Measurements from ENCODE around the gene TMEM218. TPM values are rescaled to one million over a fixed set of nuclear protein-coding genes. Genes with fewer than 3 reads are reported as not detected.

The TMEM218 gene
- total RNA-seq, 1 donor from 2014 or later, result 19.6 TPM

DNA sequence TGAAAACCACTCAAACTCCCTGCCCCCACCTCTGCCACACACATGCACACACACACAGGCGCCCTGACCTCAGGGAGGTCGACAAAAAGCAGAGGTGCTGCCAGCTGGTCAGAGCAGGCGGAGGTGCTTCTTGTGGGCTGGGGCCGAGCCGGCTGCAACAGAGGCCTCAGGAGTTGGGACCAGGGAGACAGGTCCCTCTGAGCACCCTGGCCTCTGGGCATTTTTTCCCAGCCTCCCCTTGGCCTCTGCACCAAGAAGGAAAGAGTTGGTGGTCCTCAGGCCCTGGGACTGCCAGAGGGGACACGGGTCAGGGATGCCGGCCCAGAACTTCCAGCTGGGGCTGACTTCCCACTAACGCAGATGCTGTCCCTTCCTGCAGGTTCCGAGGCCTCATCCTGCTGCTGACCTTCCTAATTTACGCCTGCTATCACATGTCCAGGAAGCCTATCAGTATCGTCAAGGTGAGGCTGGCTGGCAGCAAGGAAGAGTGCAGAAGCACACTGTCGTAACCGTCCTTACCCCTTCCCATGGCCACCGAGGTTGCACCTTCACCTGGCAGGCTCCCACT is 35.0 kb downstream of the TMEM218 start:
- no peak for DNase-seq (ENCODE audit: low read depth, low spot score)

DNA sequence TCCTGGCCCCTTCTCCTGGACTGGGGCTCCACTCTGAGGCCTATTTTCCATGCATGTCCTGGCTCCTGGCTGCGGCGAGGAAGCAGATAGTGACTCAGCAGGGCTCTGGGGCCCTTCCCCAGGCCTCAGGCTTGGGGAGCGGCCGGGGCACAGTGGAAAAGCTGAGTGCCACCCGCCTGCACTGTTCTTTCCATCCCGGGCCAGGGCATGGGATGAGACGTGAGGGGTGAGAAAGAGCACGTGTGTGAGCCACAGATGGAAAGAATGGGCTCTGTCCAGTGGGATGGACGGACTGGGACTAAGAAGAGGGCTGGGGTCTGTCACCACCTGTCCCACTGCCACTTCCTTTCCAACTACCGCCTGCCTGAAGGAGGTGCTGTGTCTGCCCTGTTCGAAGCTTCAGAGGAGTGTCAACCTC is 35.5 kb downstream of the TMEM218 start:
- no peak for DNase-seq (ENCODE audit: low read depth, low spot score)

DNA sequence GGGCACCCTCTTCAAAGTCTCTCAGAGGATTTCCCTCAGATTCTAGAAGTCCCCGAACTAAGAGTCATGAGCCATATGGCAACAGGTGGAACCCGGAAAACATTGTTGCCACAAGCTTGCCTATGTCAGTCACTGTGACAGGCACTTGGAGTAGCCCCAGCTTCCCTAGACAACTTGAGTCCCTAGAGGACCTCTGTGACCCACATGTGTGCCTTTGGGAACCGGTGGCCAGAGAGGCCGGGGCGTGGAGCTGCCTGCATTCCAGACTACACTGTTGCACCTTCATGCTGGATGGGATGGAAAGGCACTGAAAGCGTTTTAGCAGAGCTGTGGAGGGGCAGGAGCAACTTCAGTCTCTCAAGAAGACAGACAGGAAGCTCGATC is 36.2 kb downstream of the TMEM218 start:
- DNase-seq (ENCODE audit: low read depth, low spot score), result no peak

DNA sequence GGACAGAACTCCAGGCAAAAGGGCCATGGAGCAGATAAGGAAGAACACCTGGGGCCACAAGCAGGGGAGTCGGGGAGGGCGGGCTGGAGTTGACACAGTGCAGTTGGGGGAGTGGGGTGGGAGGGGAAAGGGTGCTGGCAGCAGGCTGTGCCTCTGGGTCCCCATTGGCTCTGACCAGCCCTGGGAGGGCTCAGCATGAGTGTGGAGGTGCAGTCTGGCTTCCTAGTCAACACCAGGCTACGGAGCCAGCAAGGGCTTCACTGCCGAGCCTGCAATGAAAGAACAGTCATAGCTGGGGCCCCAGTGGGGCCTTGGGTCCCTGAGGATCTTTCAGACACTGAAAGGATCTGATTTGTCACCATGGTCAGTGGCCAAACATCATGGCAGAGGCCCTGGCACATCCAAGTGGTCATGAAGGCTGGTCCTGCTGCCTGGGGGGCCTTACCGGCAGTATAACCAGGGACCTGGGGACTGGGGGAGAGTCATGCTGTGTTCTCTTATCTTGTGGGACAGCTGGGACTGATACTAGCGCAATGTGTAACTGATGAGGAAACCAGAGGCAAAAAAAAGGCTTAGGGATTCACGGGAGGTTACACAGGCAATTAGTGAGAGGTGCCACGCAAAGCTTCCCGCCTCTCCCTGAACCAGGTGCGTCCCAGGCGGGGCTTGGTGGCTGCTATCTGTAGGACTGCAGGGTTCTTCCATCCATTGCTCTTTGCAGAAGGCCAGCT is 36.8 kb downstream of the TMEM218 start:
- no peak for DNase-seq (ENCODE audit: low read depth, low spot score)

DNA sequence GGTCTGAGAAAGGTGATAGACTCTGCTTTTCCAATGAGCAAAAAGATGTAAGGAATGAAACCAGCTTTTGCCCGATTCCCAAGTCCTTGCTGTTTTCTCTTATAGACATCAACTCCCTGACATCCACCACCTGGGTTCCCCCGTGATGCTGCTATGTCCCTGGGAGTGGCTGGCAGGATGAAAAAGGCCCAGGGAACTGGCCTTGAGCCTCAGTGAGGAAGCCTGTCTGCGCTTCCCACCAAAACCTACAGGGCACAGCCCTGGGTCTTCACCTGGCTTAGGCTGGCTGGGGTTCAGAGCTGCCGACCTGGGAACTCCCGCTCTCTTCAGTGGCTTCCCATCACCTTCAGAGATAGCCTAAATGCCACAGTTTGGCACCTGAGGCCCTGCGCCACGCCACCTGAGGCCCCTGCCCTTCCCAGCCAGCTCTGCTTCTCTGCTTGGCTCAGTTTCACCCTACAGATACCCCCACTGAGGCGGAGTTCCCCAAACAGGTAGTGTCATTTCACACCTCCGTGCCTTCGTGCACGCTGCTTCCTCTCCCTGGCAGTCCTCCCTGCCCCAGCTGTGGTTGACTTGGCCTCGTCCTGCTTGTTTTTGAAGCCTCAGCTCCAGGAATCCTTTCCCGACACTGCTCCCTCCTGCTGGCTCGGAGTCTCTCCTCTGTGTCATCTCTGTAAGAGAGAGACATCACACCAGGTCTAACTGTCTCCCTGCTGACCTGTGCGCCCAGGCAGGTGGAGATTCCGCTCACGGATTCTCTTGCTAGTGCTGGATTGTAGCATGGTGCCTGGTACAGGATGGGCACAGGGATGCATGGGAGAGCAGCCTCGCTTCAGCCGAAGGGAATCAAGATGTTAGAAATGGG is 37.6 kb downstream of the TMEM218 start:
- DNase-seq (ENCODE audit: low read depth, low spot score), result no peak

DNA sequence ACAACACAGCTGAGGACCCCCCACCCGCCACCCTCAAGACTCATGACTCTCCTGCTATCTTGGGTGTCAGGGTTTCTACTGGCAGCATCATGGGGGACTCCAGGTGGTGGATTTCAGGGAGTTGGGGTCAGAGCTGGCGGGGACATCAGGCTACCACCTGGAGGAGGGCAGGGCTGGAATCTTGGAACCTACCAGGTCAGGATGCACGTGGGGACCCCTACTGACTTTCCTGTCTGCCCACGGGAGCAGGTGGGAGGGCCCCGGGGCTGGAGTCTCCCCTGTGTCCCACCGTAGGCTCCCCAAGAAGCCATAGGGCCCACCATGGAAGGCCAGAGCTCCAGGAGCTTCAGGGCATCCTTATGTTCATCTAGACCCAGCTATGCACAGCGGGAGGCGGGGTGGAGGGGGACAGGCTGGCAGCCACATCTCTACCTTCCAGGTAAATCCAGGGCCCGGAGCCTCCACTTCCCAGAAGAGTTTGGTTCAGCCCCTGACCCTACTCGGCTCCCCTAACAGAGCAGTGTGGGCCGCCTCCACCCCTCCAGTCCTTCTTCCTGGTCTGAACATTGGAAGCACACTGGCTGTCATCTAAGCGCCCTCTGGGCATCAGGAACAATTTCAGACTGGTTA is 38.4 kb downstream of the TMEM218 start:
- DNase-seq (ENCODE audit: low read depth, low spot score), result no peak

DNA sequence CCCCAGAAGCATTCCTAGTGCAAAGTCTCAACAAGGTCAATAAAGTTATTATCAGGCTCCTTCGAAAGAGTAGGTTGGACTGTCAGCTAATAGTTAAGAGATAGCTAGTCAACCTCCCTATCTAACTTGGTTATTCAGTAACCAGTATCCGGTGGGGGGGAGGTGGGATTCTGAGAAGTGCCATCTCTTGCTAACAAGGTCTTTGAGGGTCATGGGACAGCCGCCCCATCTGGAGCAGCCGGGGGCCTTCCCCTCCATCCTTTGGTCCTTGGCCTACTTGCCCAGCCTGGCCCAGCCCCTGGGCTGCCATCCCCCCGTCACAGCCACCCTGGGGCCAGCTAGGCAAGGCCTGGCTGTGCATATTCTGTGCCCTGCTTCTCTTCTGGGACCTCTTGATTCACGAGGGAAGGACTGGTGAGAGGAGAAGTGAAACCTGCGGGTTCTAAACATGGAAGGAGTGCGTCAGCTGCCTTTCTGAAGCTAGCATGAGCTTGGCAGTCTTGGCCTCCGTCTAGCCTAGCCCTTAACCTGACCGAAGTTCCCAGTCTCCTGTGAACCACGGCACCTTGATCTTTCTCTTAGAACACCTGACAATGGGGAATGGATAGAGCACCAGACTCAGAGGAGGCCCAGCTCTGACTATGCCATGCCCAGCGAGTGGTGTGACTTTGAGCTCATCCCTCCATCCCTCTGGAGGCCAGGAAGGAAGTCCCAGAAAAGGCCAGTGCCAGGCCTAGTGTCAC is 39.0 kb downstream of the TMEM218 start:
- no peak for DNase-seq (ENCODE audit: low read depth, low spot score)

DNA sequence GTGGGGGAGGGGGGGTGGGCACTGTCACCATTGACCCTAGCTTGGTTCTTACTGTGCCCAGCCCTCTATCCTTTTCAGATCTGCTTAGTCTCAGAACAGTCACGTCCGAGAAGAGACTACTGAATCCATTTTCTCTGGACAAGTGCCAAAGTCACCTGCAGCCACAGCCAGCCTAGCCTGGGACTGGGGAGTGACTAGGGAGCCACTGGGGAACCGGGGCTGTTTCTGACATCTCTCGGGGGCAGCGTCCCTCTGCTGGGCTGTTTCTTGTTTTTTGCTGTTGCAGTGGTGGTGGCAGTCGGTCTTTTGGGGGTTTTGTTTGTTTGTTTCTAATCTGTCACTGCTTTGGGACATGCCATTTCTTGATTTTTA is 39.6 kb downstream of the TMEM218 start:
- no peak for DNase-seq (ENCODE audit: low read depth, low spot score)

DNA sequence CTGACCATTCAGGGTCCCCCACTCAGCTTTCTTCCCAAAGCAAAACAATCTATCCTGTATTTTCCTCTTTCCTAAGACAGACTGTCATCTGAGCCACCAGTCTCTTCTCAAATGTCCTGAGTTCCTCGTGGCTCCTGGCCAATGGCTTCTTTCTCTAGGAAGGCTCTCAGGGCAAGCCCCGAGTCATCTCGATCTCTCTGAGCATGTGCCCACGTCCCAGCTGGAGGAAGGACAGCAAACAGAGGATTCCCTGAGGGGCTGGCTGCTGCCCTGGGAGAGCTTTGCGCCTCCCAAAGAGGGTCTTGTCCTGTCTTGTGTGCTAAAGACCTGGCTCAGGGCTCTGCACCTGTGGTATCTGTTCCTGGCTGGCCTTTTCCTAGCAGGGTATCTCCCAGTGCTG is 40.0 kb downstream of the TMEM218 start:
- DNase-seq (ENCODE audit: low read depth, low spot score), result no peak

DNA sequence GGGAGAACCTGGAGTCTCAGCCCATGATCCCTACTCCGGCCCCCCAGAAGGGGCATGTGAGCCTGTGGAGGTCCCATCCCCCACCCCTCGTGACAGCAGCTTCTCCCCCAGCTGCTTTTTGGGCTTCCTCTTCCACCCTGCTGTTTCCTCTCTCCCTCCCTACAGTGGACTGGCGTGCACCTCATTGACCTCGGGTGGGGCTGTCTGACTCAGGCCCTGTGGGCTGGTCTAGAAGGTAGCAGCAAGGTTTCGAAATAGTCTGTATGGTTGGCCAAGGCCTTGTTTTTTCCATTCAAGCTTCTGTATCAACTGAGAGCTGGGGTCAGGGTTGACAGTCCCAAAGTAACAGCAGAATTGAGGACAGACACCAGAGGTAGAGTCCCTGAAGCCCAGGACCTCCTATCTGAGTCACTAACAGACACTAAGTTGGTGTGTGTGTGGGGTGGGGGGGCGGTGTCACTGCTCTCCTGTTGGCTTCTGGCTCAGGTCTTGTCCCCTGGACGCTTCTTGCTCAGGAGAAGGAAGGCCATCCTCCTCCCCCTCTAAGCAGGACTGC is 40.6 kb downstream of the TMEM218 start:
- DNase-seq (ENCODE audit: low read depth, low spot score), result no peak

DNA sequence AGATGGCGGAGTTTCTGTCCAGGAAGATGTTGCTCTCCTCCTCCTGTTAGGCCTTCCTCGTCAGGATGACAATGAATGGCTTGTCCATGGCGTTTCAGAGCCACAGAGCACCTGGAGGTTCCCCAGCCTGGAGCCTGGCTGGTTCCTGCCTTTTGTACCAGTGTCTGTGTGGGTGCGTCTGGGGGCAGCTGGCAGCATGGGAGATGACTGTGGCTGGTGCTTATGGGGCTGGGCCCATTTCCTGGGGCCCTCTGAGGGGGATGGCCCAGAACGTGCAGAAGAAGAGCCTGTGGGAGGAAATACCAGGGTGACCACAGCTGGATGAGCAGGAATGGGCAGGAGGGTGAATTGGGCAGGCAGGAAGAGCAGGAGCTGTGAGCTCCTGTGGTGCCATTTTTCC is 41.6 kb downstream of the TMEM218 start:
- DNase-seq (ENCODE audit: low read depth, low spot score), result no peak

DNA sequence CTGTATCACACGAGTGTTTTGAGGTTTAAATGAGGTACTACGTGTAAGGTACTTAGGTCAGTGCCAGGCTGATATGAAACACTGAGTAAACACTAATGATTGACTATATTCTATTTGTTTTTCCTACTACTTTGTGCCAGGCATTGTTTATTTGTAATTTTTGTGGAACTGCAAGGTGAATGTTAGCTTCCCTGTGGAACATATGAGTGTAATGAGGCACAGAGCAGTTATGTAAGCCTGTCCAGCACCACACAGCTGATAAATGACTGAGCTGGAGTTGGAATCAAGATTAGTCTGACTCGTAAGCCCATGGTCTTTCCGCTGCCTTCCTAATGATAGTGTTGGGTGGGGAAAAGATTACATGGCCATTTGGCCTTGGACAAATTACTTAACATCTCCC is 42.4 kb downstream of the TMEM218 start:
- no peak for DNase-seq (ENCODE audit: low read depth, low spot score)

DNA sequence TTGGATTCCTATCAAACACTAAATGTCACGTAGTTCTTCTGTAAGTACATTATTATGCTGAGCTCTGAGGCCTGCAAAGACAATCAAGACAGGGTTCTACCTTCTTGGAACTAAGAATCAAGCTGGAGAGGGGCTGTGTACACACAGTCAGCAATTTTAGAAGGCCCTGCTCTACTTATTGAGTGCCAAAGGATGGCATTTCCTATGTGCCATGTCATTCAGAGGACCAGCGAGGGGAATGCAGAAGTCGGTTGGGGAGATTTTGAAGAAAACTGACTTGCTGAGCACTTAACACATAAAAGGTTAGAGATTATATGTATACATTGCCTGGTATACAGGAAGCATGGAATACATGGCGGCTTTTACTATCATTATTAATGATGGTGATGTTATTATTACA is 43.1 kb downstream of the TMEM218 start:
- DNase-seq (ENCODE audit: low read depth, low spot score), result no peak

DNA sequence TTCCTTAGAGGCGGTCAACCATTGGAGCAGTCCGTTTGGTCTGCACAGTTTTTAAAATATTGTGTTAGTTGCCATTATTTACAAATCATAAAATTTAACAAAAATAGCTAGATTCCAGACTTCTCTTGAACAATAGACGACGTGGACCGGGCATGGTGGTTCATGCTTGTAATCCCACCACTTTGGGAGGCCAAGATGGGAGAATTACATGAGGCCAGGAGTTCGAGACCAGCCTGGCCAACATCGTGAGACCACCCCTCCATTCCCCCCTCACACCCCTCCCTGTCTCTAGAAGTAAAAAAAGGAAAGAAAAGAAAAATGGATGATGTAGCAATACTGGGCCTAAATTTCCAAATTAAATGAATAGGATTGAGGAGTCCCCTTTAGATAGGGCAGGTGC is 47.4 kb downstream of the TMEM218 start:
- no peak for DNase-seq (ENCODE audit: low read depth, low spot score)

DNA sequence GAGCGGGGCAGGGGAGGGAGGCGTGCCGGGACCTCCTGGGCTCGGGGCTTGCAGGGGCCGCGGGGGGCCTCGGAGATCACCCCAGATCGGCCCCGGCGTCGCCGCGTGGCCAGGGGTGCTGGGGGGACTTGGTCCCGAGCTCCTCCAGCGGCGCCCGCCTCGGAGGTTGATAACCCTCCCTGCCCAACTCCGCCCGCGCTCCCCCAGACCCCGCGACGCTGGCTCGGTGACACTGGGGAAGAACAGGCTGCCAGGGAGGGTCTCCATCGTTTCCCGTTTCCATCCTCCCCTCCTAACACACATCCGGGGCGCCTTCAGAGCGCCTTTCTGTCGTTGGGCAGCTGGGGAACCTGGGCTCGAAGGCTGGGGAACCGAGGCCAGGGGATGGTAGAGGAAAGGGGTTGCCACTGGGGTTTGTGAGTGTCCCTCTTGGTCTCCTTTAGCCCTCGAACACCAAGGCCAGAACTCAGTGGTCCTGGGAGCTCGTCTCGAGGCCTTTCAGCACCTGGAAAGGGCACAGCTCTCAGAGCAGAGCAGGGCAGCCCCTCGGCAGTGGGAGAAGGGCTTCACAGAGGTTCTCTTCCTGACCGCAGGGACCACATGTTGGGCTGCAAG is 47.9 kb downstream of the TMEM218 start:
- no peak for DNase-seq (ENCODE audit: low read depth, low spot score)

DNA sequence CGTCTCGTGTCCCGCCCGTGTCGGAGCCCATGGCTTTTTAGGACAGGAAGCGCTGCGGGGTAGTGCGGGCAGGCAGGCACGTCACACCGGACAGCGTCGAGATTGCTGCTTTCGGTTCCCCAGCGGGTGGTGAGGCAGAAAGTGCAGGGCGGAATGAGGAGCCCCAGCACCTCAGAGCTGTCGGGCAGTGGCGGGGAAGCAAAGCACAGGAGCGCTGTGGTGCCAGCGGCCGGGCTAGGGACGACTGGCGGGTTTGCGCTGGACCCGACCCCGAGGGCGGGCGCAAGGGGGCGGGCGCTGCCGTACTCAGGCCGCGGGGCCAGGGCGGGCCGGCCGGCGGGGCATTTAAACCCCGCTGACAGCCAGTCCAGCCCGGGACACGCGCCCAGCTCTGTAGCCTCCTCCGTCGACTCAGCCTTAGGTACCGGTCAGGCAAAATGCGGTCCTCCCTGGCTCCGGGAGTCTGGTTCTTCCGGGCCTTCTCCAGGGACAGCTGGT is 48.4 kb downstream of the TMEM218 start, which contains the start of gene SLC37A2:
SLC37A2 (plus strand) TSS at position 375 of the 498 bp plus-strand sequence; CDS start at position 438, 63 bp downstream.
- DNase-seq (ENCODE audit: low read depth, low spot score), result no peak

DNA sequence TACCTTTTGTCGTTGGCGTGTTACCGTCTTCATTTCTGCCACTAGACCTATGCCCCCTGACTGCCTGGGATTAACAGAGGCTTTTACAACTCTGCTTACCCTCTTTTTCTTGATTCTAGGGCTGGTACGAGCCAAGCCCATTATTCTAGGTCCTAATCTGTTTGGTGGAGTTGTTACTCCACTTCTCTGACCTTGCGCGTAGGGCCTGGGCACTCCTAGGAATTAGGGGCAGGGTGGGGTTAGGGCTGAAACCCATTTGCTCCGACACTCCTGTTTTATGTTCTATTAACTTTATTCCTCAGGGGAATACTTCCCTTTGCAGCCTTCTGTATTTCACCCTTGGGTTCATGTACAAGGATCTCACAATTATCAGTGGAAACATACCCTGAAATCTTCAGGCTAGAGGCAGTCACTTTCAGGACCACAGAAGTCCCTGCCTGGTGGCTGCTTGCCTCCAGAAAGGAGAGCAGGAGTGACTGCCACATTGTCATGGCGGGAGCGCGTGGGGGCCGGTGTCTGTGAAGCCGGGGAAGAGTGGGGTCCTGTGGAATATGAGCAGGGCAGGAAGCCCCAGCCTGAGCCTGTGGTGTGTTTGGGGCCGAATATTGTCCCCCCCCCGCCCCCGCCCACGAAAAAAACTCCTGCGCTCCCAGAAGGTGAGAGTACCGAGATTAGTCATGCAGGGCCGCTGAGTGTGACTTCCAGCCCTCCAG is 49.1 kb downstream of the TMEM218 start:
- no peak for DNase-seq (ENCODE audit: low read depth, low spot score)

DNA sequence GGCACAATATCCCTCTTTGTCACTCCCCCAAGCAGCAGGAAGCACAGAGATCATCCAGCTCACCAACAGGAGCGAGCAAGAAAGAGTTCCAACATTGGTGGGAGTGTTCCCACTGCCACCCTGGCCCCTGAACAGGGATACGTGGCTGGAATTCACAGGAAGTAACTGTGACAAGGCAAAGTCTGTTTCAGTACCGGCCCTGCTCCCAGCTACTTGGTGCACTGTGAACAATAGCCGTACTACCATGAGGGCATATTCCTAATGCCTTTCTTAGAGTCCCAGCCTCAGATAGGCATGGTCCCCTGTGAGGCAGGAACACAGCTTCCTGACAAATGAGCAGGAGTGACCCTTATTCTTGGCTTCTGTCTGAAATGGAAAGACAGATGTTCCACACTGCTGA is 50.1 kb downstream of the TMEM218 start:
- DNase-seq (ENCODE audit: low read depth, low spot score), result no peak

DNA sequence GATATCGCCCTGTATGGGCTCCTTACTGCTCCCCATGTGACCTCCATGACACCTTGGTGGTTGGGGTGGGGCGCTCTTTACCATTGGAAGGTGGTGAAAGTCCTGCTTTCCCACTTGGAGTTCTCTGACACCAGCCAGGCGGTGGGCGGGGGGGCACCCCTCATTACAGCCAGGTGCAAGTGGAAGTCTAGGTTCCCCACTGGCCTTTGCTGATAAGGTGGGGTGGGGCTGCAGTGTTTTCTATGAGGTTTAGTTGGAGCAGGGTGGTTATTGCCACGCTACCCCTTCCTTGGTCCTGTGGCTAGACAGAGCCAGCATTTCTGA is 53.8 kb downstream of the TMEM218 start:
- DNase-seq (ENCODE audit: low read depth, low spot score), result no peak
